ENCODE results near the gene NOS3. TPM values are rescaled to one million over a fixed set of nuclear protein-coding genes. Genes with fewer than 3 reads are reported as not detected.
A peak's percentile ranks its signal among the peaks of the same experiment; 100 is the strongest.

NOS3 gene
- total and polyA plus RNA-seq, 9 of the 15 experiments (the other 6 are each of a cell fraction or from before 2014, with no cell fraction given): 1.1 to 121 (median 23.6) TPM

DNA sequence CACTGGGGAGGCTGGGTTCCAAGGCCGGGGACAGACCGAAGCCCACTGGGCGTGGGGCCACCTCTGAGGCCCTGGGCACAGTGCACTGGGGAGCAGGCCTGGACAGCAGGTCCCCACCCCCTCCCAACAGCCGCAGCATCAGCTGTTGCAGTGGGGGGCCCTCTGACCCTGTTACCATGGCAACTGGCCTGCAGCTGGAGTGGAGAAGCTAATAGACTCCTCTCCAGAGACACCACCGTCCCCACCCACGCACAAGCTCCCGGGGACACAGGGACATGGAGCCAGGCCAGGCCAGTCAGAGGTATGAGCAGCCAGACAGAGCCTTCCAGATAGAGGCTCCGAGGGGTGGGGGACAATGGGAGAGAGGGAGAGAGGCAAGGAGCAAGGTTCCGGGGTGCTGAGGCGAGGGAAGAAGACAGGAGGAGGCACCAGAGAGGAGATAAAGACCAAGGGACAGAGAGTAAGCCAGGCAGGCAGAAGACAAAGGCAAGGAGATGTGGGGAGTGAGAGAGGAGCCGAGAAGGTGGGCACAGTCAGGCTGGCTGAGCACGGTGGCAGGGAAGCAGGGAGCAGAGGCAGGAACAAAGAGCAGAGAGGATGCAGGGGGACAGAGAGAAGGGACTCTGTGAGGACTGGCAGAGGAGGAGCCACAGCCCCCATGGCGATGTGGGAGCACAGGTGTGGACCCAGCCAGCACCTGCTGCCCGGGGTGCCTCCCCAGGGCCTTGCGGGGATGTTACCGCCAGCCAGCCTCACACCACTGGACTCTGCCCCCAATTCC lies 19.4 kb upstream of the NOS3 start (continued):
- TF ChIP-seq, protein P1, sequence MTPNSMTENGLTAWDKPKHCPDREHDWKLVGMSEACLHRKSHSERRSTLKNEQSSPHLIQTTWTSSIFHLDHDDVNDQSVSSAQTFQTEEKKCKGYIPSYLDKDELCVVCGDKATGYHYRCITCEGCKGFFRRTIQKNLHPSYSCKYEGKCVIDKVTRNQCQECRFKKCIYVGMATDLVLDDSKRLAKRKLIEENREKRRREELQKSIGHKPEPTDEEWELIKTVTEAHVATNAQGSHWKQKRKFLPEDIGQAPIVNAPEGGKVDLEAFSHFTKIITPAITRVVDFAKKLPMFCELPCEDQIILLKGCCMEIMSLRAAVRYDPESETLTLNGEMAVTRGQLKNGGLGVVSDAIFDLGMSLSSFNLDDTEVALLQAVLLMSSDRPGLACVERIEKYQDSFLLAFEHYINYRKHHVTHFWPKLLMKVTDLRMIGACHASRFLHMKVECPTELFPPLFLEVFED (CRISPR knock-in tag; conservative IDR thresholded peaks at IDR 0.05): 0 out of 2 replicates have a peak, but pooled peaks have one; percentile 21
- TF ChIP-seq ZBTB1 (CRISPR knock-in tag; IDR thresholded peaks at IDR 0.05; ENCODE audit: borderline replicate concordance, low read depth) (0 out of 2 replicates have a peak, but pooled peaks have one; percentile 53), SAFB2 (IDR thresholded peaks at IDR 0.05; ENCODE audit: borderline replicate concordance, low read depth, low read length, severe bottlenecking) (no peak), RCOR1 (IDR thresholded peaks at IDR 0.05; ENCODE audit: borderline replicate concordance in 1 of 2, low read depth in 2 of 2, low read length in 2 of 2) (0 out of 4 replicates have a peak, but pooled peaks of 1 of the 2 experiments have one; percentile 3), BMI1 (IDR thresholded peaks at IDR 0.05; ENCODE audit: low read length) (peak; percentile 61; the same call in 1 of the 2 replicates), ARHGAP35 (IDR thresholded peaks at IDR 0.05; ENCODE audit: partially characterized antibody) (peak; percentile 63), DDX20 (tag; IDR thresholded peaks at IDR 0.05; ENCODE audit: low read depth) (no peak)

DNA sequence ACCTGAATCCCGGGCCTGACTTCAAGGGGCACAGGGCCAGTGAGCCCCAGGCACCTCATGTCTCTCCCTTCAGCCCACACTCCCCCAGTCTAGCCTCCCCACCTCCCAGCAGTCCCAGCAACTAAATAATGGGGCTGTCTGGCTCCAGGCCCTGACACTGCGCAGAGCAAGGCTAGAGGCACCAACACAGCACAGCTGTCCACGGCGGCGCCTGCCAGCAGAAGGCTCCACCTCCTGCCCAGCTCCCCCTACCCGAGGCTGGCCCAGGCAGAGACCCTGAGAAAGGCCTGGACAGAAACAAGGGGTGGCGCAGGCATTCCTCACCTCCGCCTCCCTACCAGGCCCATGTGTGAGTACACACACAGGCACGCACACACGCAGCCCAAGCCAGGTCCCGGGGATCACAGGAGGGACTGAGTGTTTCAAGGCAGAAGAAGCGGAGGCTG lies 18.8 kb upstream of the NOS3 start:
- Histone ChIP-seq H3K9me3 (replicated peaks; ENCODE audit: control insufficient read depth, insufficient read depth, low read depth, low read length) (no peaks in the 10 kb centered on the region), H3K4me2 (ENCODE audit: insufficient read depth, low read length) (no peak overlapping the region), H3K4me1 (replicated peaks in 1 of 2; ENCODE audit: control insufficient read depth in 2 of 2, insufficient read depth in 2 of 2, low read length in 2 of 2) (peaks cover 53 to 77% of the 10 kb centered on the region in 2 experiments), H3K4me3 (no peak overlapping the region), H3K27me3 (ENCODE audit: control insufficient read depth in 2 of 2, insufficient read depth in 2 of 2, low read length in 2 of 2) (no peaks in the 10 kb centered on the region), H3K36me3 (ENCODE audit: control insufficient read depth, insufficient read depth, low read length) (peaks cover 25% of the 10 kb centered on the region; the same call in 2 of the 3 replicates), H3K27ac (ENCODE audit: extremely low read depth, low read depth, low read length) (no peak overlapping the region), H4K20me1 (replicated peaks; ENCODE audit: control insufficient read depth, insufficient read depth, low read length) (no peaks in the 10 kb centered on the region), H2AFZ (ENCODE audit: low read depth, low read length) (no peak overlapping the region), H3K9me1 (ENCODE audit: control insufficient read depth, insufficient read depth, low read length) (peaks cover 5% of the 10 kb centered on the region), H3K9ac (ENCODE audit: insufficient read depth in 1 of 2, low read depth in 2 of 2, low read length in 2 of 2) (peak overlapping the region in 1 of 2 experiments; percentile 15; a peak in 2 of 4 replicates), H3K79me2 (ENCODE audit: control insufficient read depth, insufficient read depth, low read length) (peaks cover 23% of the 10 kb centered on the region)
- no peak for DNase-seq (ENCODE audit: extremely low read depth in 1 of 4, low spot score in 3 of 4)
- no peak for FAIRE-seq
- in situ Hi-C loops (cut with MboI): no loop called here
- BruUV-seq (replicated peaks): no TSS peak
- ATAC-seq: no peak
- TF ChIP-seq FOXA3 (CRISPR knock-in tag; conservative IDR thresholded peaks at IDR 0.05 in 1 of 2, IDR thresholded peaks at IDR 0.05 in 1 of 2) (no peak), RBFOX2 (IDR thresholded peaks at IDR 0.05; ENCODE audit: low read depth, low read length) (0 out of 2 replicates have a peak, but pooled peaks have one; percentile 38)
- 85% methylated on average over 12 of the region's 12 CpGs for whole genome bisulfite sequencing (ENCODE audit: insufficient coverage, low coverage, missing lambda C conversion rate)
- intact Hi-C loops (cut with micrococcal nuclease): no loop called here
- POLR2A ChIA-PET: no interaction called here
- CTCF ChIA-PET (ENCODE audit: low intra/inter-chr PET ratio): no interaction called here

Measured in K562 (cell line).